ENCODE measurements around the gene RNASE1. TPM values are rescaled to one million over a fixed set of nuclear protein-coding genes. Genes with fewer than 3 reads are reported as not detected.

RNASE1 gene
- total and polyA plus RNA-seq, 7 donors, result 80.2 to 192 (median 111) TPM

DNA sequence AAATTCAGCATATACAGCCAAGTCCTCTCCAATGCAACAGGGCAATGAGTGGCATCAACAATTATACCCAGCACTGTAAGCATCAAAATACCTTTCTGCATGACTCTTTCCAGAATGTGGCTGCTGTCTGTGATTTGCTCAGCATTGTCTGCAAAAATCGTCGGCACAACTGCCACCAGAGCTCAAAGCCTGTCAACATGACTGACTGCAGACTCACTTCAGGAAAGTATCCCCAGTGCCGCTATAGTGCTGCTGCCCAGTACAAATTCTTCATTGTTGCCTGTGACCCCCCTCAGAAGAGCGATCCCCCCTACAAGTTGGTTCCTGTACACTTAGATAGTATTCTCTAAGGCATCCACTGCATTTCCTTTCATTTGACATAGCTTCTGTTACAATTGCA is 20.8 kb downstream of the RNASE1 start:
- 12 to 17% (median 12%) methylated on average over 4 of the region's 4 CpGs for WGBS, 3 donors
- intact Hi-C loops (cut with DNase I), result no loop called here
- H3K9me3 ChIP-seq, result no peaks in the 10 kb centered on the region
- H3K27ac ChIP-seq, result no peak overlapping the region
- TF ChIP-seq, protein P1, sequence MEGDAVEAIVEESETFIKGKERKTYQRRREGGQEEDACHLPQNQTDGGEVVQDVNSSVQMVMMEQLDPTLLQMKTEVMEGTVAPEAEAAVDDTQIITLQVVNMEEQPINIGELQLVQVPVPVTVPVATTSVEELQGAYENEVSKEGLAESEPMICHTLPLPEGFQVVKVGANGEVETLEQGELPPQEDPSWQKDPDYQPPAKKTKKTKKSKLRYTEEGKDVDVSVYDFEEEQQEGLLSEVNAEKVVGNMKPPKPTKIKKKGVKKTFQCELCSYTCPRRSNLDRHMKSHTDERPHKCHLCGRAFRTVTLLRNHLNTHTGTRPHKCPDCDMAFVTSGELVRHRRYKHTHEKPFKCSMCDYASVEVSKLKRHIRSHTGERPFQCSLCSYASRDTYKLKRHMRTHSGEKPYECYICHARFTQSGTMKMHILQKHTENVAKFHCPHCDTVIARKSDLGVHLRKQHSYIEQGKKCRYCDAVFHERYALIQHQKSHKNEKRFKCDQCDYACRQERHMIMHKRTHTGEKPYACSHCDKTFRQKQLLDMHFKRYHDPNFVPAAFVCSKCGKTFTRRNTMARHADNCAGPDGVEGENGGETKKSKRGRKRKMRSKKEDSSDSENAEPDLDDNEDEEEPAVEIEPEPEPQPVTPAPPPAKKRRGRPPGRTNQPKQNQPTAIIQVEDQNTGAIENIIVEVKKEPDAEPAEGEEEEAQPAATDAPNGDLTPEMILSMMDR (IDR thresholded peaks at IDR 0.05), result no peak
- H3K4me1 ChIP-seq, result no peaks in the 10 kb centered on the region
- DNase-seq (no peak), ATAC-seq (no peak)
- H3K36me3 ChIP-seq (ENCODE audit: insufficient read depth in 1 of 2, low read depth in 1 of 2), result no peaks in the 10 kb centered on the region
- H3K4me3 ChIP-seq, result peak overlapping the region; percentile 39
- peaks cover 0 to 7% (median 3%) of the 10 kb centered on the region in 3 donors for H3K27me3 ChIP-seq (ENCODE audit: insufficient read depth in 3 of 3, low read length in 2 of 3)

DNA sequence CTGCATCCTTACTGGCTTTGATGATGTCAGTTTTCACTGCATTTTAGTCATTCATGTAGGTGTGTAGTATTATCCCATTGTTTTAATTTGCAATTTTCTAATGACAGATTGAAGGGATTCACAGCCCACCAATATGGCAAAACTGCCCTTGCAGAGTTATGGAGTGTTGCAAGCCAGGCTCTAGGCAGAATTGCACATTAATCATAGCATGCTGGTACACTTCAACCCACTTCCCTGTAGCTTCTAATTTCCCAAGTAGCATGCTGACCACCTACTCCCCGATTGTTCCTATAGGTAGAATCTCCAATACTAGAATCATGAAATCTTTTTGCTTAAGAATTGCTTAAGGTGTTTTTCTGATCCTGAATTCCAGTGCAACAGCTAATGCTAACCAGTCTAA is 26.7 kb downstream of the RNASE1 start:
- Histone ChIP-seq H3K9me3 (no peaks in the 10 kb centered on the region), H3K27me3 (ENCODE audit: insufficient read depth in 3 of 3, low read length in 2 of 3) (peaks cover 0 to 3% (median under 1%) of the 10 kb centered on the region in 3 donors), H3K36me3 (ENCODE audit: insufficient read depth in 1 of 2, low read depth in 1 of 2) (no peaks in the 10 kb centered on the region), H3K4me1 (no peaks in the 10 kb centered on the region), H3K4me3 (no peak overlapping the region), H3K27ac (no peak overlapping the region)
- no peak for DNase-seq
- 64 to 82% (median 75%) methylated on average over 1 of the region's 1 CpG for WGBS, 3 donors
- ATAC-seq, result no peak
- TF ChIP-seq, protein P1 (IDR thresholded peaks at IDR 0.05), result no peak
- intact Hi-C loops (cut with DNase I), result no loop called here

DNA sequence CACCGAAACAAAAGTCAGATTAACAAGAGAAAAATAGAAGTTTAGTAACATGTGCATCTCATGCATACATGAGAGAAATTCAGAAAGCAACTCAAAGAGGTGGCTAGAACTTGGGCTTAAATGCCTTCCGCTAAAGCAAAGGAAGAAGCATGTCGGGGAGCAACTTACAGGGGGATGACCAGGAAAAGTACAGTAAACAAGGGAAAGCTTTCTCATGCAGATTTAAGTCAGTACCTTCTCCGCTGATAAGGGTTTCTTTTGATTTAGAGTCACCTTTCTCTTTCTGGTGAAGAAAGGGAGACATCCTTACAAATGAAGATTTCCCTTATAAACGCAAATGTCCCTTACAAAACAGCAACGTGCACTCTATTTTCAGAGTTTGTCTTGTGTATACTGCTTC is 27.6 kb downstream of the RNASE1 start:
- WGBS, 3 donors, result 45 to 59% (median 51%) methylated on average over 6 of the region's 6 CpGs
- intact Hi-C loops (cut with DNase I), result no loop called here
- H3K4me3 ChIP-seq, result no peak overlapping the region
- DNase-seq, result no peak
- no peaks in the 10 kb centered on the region for H3K9me3 ChIP-seq
- TF ChIP-seq, protein P1 (IDR thresholded peaks at IDR 0.05), result no peak
- no peak for ATAC-seq
- peaks cover 0 to 3% (median 3%) of the 10 kb centered on the region in 3 donors for H3K27me3 ChIP-seq (ENCODE audit: insufficient read depth in 3 of 3, low read length in 2 of 3)
- H3K27ac ChIP-seq, result no peak overlapping the region
- H3K36me3 ChIP-seq (ENCODE audit: insufficient read depth in 1 of 2, low read depth in 1 of 2), result no peaks in the 10 kb centered on the region
- H3K4me1 ChIP-seq, result no peaks in the 10 kb centered on the region

DNA sequence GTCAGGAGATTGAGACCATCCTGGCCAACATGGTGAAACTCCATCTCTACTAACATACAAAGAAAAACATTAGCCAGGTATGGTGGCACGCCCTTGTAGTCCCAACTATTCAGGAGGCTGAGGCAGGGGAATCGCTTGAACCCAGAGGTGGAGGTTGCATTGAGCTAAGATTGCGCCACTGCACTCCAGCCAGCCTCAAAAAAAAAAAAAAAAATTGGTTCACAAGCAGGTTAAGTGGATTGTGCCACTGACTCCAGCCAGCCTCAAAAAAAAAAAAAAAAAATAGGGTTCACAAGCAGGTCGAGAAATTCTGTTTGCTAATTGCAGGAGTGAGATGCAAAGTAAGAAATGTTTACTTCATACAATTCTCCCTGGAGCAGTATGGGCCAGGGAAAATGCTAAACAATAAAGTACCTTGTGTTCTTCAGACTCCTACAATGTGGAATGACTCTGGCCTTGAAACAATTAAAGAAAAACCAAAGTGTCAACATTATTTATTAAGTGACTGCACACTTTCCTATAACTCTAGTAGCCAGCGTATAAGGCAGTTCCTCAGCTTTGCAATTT is 28.3 kb downstream of the RNASE1 start:
- no peaks in the 10 kb centered on the region for H3K36me3 ChIP-seq (ENCODE audit: insufficient read depth in 1 of 2, low read depth in 1 of 2)
- TF ChIP-seq, protein P1 (IDR thresholded peaks at IDR 0.05), result no peak
- intact Hi-C loops (cut with DNase I), result no loop called here
- no peak overlapping the region for H3K27ac ChIP-seq
- 68% methylated on average over 5 of the region's 5 CpGs for WGBS, 3 donors
- H3K4me3 ChIP-seq, result no peak overlapping the region
- H3K4me1 ChIP-seq, result no peaks in the 10 kb centered on the region
- ATAC-seq, result no peak
- peaks cover 0 to 3% (median 3%) of the 10 kb centered on the region in 3 donors for H3K27me3 ChIP-seq (ENCODE audit: insufficient read depth in 3 of 3, low read length in 2 of 3)
- no peaks in the 10 kb centered on the region for H3K9me3 ChIP-seq
- DNase-seq, result no peak

DNA sequence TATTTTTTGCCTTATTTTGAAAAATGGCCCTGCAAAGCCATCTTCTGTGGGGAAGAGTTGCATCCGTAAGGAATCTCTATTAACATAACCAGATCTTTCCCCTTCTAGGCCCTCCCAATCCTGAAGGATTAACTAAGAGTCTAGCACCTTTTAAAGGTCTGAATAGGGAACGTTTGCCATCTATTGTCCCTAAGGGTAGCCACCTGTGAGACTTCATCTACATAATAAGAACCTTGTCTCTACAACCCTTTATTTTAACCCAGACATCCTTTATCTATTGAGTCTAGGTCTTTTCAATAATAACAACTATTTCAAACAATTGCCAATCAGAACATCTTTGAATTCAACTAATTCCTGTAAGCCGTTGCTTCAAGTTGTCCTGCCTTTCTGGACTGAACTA is 30.0 kb downstream of the RNASE1 start:
- no peak overlapping the region for H3K4me3 ChIP-seq

More for the DNA sequence above, 30.0 kb downstream of the RNASE1 start:
- H3K36me3 ChIP-seq (ENCODE audit: insufficient read depth in 1 of 2, low read depth in 1 of 2), result no peaks in the 10 kb centered on the region
- TF ChIP-seq, protein P1 (IDR thresholded peaks at IDR 0.05), result no peak
- no peak overlapping the region for H3K27ac ChIP-seq
- intact Hi-C loops (cut with DNase I), result no loop called here
- WGBS, 3 donors, result 59 to 70% (median 63%) methylated on average over 3 of the region's 3 CpGs
- ATAC-seq (no peak), DNase-seq (no peak)
- H3K4me1 ChIP-seq, result no peaks in the 10 kb centered on the region
- H3K27me3 ChIP-seq (ENCODE audit: insufficient read depth in 3 of 3, low read length in 2 of 3), result peaks cover 0 to 3% (median 0%) of the 10 kb centered on the region in 3 donors
- H3K9me3 ChIP-seq, result no peaks in the 10 kb centered on the region
